ENCODE results near the gene PMM2.

The PMM2 gene

GRCh38 chr16:8886593-8887430 lies 89.2 kb downstream of the PMM2 start:
- no peak for DNase-seq (ENCODE audit: low read depth)
- H3K4me3 ChIP-seq (ENCODE audit: control insufficient read depth, low read depth, low read length), result no peak overlapping the region
- TF ChIP-seq, protein P1, sequence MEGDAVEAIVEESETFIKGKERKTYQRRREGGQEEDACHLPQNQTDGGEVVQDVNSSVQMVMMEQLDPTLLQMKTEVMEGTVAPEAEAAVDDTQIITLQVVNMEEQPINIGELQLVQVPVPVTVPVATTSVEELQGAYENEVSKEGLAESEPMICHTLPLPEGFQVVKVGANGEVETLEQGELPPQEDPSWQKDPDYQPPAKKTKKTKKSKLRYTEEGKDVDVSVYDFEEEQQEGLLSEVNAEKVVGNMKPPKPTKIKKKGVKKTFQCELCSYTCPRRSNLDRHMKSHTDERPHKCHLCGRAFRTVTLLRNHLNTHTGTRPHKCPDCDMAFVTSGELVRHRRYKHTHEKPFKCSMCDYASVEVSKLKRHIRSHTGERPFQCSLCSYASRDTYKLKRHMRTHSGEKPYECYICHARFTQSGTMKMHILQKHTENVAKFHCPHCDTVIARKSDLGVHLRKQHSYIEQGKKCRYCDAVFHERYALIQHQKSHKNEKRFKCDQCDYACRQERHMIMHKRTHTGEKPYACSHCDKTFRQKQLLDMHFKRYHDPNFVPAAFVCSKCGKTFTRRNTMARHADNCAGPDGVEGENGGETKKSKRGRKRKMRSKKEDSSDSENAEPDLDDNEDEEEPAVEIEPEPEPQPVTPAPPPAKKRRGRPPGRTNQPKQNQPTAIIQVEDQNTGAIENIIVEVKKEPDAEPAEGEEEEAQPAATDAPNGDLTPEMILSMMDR (IDR thresholded peaks at IDR 0.05; ENCODE audit: control insufficient read depth, insufficient read depth, low read depth, low read length, missing control alignments), result no peak

GRCh38 chr16:8887431-8887765 lies 89.8 kb downstream of the PMM2 start:
- no peak for DNase-seq (ENCODE audit: low read depth)
- no peak overlapping the region for H3K4me3 ChIP-seq (ENCODE audit: control insufficient read depth, low read depth, low read length)
- TF ChIP-seq, protein P1 (IDR thresholded peaks at IDR 0.05; ENCODE audit: control insufficient read depth, insufficient read depth, low read depth, low read length, missing control alignments), result no peak

- DNase-seq (ENCODE audit: low read depth), result no peak
- no peak overlapping the region for H3K4me3 ChIP-seq (ENCODE audit: control insufficient read depth, low read depth, low read length)
- TF ChIP-seq, protein P1 (IDR thresholded peaks at IDR 0.05; ENCODE audit: control insufficient read depth, insufficient read depth, low read depth, low read length, missing control alignments), result no peak
Observed at GRCh38 chr16:8887952-8888560, 90.4 kb downstream of the PMM2 start.

- no peak for DNase-seq (ENCODE audit: low read depth)
- H3K4me3 ChIP-seq (ENCODE audit: control insufficient read depth, low read depth, low read length), result no peak overlapping the region
- TF ChIP-seq, protein P1 (IDR thresholded peaks at IDR 0.05; ENCODE audit: control insufficient read depth, insufficient read depth, low read depth, low read length, missing control alignments), result no peak
Observed at GRCh38 chr16:8888951-8889892, 91.6 kb downstream of the PMM2 start.

DNA sequence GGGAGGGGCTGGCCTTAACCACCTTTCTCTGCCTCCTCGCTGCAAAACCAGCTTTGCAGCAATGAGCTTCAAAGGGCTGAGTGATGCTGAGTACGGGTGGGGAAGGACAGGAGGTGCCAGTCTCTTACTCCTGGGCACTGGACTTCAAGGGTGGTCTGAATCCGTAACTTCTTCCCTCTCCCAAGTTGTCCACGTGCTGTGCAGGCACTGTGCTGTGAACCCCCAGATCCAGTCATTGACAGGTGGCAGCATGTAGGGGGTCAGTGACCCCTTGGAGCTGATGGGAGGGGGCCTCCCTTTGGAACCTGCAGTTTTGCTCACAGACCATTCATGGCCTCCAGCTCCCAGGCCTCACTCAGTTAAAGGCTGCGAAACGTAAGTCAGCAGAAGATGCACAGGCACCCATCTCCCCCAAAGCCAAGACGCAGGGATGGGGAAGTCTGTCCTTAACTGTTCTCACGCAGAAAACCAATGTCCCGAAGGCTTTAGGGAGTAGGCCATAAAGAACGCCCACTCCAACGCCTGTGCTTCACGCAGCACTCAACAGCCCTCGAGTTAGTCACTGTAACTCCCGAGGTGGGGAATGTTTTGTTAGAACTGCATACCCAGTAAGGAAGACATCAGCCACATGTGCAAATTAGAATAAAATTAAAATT lies 92.4 kb downstream of the PMM2 start:
- no peak for DNase-seq (ENCODE audit: low read depth)
- TF ChIP-seq, protein P1 (IDR thresholded peaks at IDR 0.05; ENCODE audit: control insufficient read depth, insufficient read depth, low read depth, low read length, missing control alignments), result no peak
- H3K4me3 ChIP-seq (ENCODE audit: control insufficient read depth, low read depth, low read length), result no peak overlapping the region

DNA sequence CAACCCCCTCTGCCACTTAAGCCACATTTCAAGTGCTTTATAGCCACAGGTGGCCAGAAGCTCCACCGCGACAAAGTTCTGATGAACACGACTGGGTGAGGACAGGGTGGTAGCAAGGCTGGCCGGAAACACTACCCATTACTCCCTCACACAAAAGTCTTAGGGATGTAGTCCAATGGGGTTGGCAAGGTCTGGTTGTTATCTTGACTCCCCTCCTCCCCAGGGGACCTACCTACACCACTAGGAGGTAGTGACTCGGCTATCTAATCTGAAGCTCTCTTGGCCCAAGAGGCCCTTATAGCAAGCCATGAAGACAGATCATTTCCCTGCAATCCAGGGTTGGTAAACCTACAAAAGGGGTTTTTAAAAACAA lies 92.9 kb downstream of the PMM2 start:
- no peak overlapping the region for H3K4me3 ChIP-seq (ENCODE audit: control insufficient read depth, low read depth, low read length)
- TF ChIP-seq, protein P1 (IDR thresholded peaks at IDR 0.05; ENCODE audit: control insufficient read depth, insufficient read depth, low read depth, low read length, missing control alignments), result no peak
- DNase-seq (ENCODE audit: low read depth), result no peak
